ENCODE results near the gene HSPBAP1. TPM values are rescaled to one million over a fixed set of nuclear protein-coding genes. Genes with fewer than 3 reads are reported as not detected.

Gene HSPBAP1
- total RNA-seq, 1 experiment from 2014 or later: 9.8 TPM

- no peak overlapping the region for H3T11ph ChIP-seq (ENCODE audit: low read length)
- no peaks in the 10 kb centered on the region for H3K4me1 ChIP-seq (ENCODE audit: insufficient read depth, low read length)
- no peak overlapping the region for H3K14ac ChIP-seq (ENCODE audit: insufficient read depth, low read length)
- no peak overlapping the region for H3K56ac ChIP-seq (ENCODE audit: insufficient read length, low read depth, low read length)
- H3K79me1 ChIP-seq (ENCODE audit: insufficient read depth, low read depth, low read length, poor library complexity, severe bottlenecking): no peaks in the 10 kb centered on the region
- H4K8ac ChIP-seq (replicated peaks; ENCODE audit: insufficient read length, low read depth, low read length): no peak overlapping the region
- TF ChIP-seq CTCF (conservative IDR thresholded peaks at IDR 0.05): no peak
- Mint-ChIP-seq H3K4me1 (no peaks in the 10 kb centered on the region), H3K9me3 (no peaks in the 10 kb centered on the region), H3K4me3 (no peak overlapping the region), H3K27ac (no peak overlapping the region), H3K36me3 (ENCODE audit: insufficient read depth in 1 of 3, low read depth in 3 of 3) (peaks cover 0 to 25% (median 5%) of the 10 kb centered on the region in 3 experiments; a peak in 3 of 7 replicates), H3K27me3 (ENCODE audit: low read depth) (no peaks in the 10 kb centered on the region)
- no CpG with 5 or more reads among the region's 1 CpG for WGBS (ENCODE audit: extremely low coverage, insufficient read length, low lambda C conversion rate)
- H3K23ac ChIP-seq (ENCODE audit: insufficient read length, low read depth, low read length): no peak overlapping the region
- H2BK20ac ChIP-seq (ENCODE audit: low read depth, low read length, poor library complexity, severe bottlenecking): no peak overlapping the region
- H3K9ac ChIP-seq (ENCODE audit: extremely low read depth, insufficient read length, low read length): no peak overlapping the region
- H3K23me2 ChIP-seq (ENCODE audit: insufficient read length, low read depth, low read length, poor library complexity, severe bottlenecking): no peaks in the 10 kb centered on the region
- H2AFZ ChIP-seq (ENCODE audit: low read length): no peak overlapping the region
- H4K20me1 ChIP-seq (ENCODE audit: control insufficient read depth, insufficient read depth, insufficient read length): no peaks in the 10 kb centered on the region
- no peak overlapping the region for H3K27ac ChIP-seq (ENCODE audit: insufficient read length, low read depth, low read length)
- no peak overlapping the region for H2BK12ac ChIP-seq (ENCODE audit: insufficient read length, low read depth, low read length)
- H3K4me2 ChIP-seq (ENCODE audit: insufficient read depth, insufficient read length, low read length): no peak overlapping the region
- H3K9me3 ChIP-seq (ENCODE audit: control insufficient read depth, low read depth, low read length): no peaks in the 10 kb centered on the region
- no peaks in the 10 kb centered on the region for H3K27me3 ChIP-seq (ENCODE audit: insufficient read depth, low read length)
- H2AK5ac ChIP-seq (ENCODE audit: insufficient read length, low read length): no peak overlapping the region
- no peaks in the 10 kb centered on the region for H3K79me2 ChIP-seq (ENCODE audit: insufficient read depth, low read length)
- H2BK120ac ChIP-seq (ENCODE audit: low read depth, low read length, poor library complexity, severe bottlenecking): no peak overlapping the region
- no peak overlapping the region for H3K18ac ChIP-seq (ENCODE audit: insufficient read length, low read depth, low read length)
- no peak overlapping the region for H2BK5ac ChIP-seq (ENCODE audit: insufficient read length, low read length)
- no peak overlapping the region for H4K5ac ChIP-seq (ENCODE audit: insufficient read length, low read depth, low read length)
- no peak for DNase-seq
- H4K91ac ChIP-seq (ENCODE audit: insufficient read length, low read depth, low read length): no peak overlapping the region
- H2BK15ac ChIP-seq (ENCODE audit: low read depth, low read length): no peak overlapping the region
- H3K4ac ChIP-seq (ENCODE audit: low read depth, low read length): no peak overlapping the region
Measured at GRCh38 chr3:122690096-122690495, 103.5 kb downstream of the HSPBAP1 start.

Other genes with a start within 250 kb of the HSPBAP1 start
- gene PARP9, start 229.5 kb downstream of the HSPBAP1 start, total RNA-seq (2021): 3.4 and 3.9 TPM in 2 replicates
- gene DTX3L, start 229.5 kb downstream of the HSPBAP1 start, total RNA-seq (2021): 6.6 and 7.5 TPM in 2 replicates
- gene PARP15, start 216.2 kb downstream of the HSPBAP1 start, total RNA-seq (2021): 0.18 and 0.24 TPM in 2 replicates
- 16.4 and 17.4 TPM in 2 replicates for gene PARP14, start 113.0 kb downstream of the HSPBAP1 start, total RNA-seq (2021)
- 10.0 and 10.7 TPM in 2 replicates for gene SLC49A4, start 1.2 kb upstream of the HSPBAP1 start, total RNA-seq (2021)
- gene SEMA5B, start 233.9 kb upstream of the HSPBAP1 start, total RNA-seq (2021): 8.3 and 9.4 TPM in 2 replicates

Measured in H9 (cell line).